Left ventricle myocardium inferior (tissue), 1 donor: ENCODE measurements around the gene TBC1D5. TPM values are rescaled to one million over a fixed set of nuclear protein-coding genes. Genes with fewer than 3 reads are reported as not detected.

Source experiments
- DNase-seq: peaks from one replicate; pipeline ENCODE4 v3.0.0-alpha.2; 2020
- H3K27ac ChIP-seq: fragments of 200-600 bp; replicated peaks from 2 replicates; pipeline ENCODE4 v1.8.0; 2021
- H3K27me3 ChIP-seq: fragments of 200-600 bp; 2 replicates; pipeline ENCODE4 v1.8.0; 2021; ENCODE audit warnings: low read depth
- H3K36me3 ChIP-seq: fragments of 200-600 bp; 2 replicates; pipeline ENCODE4 v1.8.0; 2021
- H3K4me1 ChIP-seq: fragments of 200-600 bp; 2 replicates; pipeline ENCODE4 v1.8.0; 2021
- H3K4me3 ChIP-seq: fragments of 200-600 bp; 2 replicates; pipeline ENCODE4 v1.8.0; 2021; ENCODE audit warnings: mild to moderate bottlenecking, moderate library complexity
- H3K9me3 ChIP-seq: fragments of 200-600 bp; replicated peaks from 2 replicates; pipeline ENCODE4 v1.8.0; 2021
- CTCF ChIP-seq: fragments of 200-600 bp; IDR thresholded peaks from 2 replicates; pipeline ENCODE4 v1.8.0; 2021; ENCODE audit warnings: antibody characterized with exemption, mild to moderate bottlenecking, borderline replicate concordance
- intact Hi-C: fragments of 100-400 bp; cut with micrococcal nuclease; formaldehyde crosslinking; loops from one replicate; pipeline ENCODE4 v1.11.0; 2022
- total RNA-seq: library from RNA; stranded (reverse); fragmentation: NEBNext Ultra II Directional; extraction: Animal tissue kit (Norgen Biotek cat#: 25700); gene quantifications from one replicate; pipeline ENCODE4 v1.2.1, GENCODE V29; 2021
- donor health status: DM: no; HTN: yes; CAD: no; lungs with severe emphysema.

The TBC1D5 gene
- total RNA-seq, 1 donor from 2014 or later = 26.9 TPM

GRCh38 chr3:17589888-17590287 is 152.5 kb downstream of the TBC1D5 start:
- TF ChIP-seq CTCF = no peak

GRCh38 chr3:17588422-17588821 is 154.0 kb downstream of the TBC1D5 start:
- Histone ChIP-seq H3K36me3 (peaks cover 17% of the 10 kb centered on the region), H3K27me3 (no peaks in the 10 kb centered on the region), H3K9me3 (peaks cover 30% of the 10 kb centered on the region), H3K4me1 (peaks cover 6% of the 10 kb centered on the region), H3K27ac (no peak overlapping the region), H3K4me3 (no peak overlapping the region)
- TF ChIP-seq CTCF = no peak
- intact Hi-C loops = no loop called here
- DNase-seq = no peak

More at GRCh38 chr3:17589888-17590287, 152.5 kb downstream of the TBC1D5 start:
- intact Hi-C loops = no loop called here
- no peak overlapping the region for H3K4me3 ChIP-seq
- no peak for DNase-seq
- H3K36me3 ChIP-seq = peaks cover 17% of the 10 kb centered on the region
- no peaks in the 10 kb centered on the region for H3K27me3 ChIP-seq
- no peak overlapping the region for H3K27ac ChIP-seq
- H3K4me1 ChIP-seq = peaks cover 6% of the 10 kb centered on the region
- peaks cover 30% of the 10 kb centered on the region for H3K9me3 ChIP-seq

GRCh38 chr3:17585394-17586325 is 156.8 kb downstream of the TBC1D5 start:
- no peak for DNase-seq
- no peak overlapping the region for H3K4me3 ChIP-seq
- peaks cover 16% of the 10 kb centered on the region for H3K9me3 ChIP-seq
- no peak for TF ChIP-seq CTCF
- H3K27ac ChIP-seq = no peak overlapping the region
- H3K4me1 ChIP-seq = peaks cover 6% of the 10 kb centered on the region
- H3K27me3 ChIP-seq = no peaks in the 10 kb centered on the region
- peaks cover 8% of the 10 kb centered on the region for H3K36me3 ChIP-seq
- intact Hi-C loops = no loop called here

GRCh38 chr3:17584066-17584465 is 158.4 kb downstream of the TBC1D5 start:
- peaks cover 14% of the 10 kb centered on the region for H3K4me1 ChIP-seq
- H3K27me3 ChIP-seq = no peaks in the 10 kb centered on the region
- peaks cover under 1% of the 10 kb centered on the region for H3K9me3 ChIP-seq
- no peaks in the 10 kb centered on the region for H3K36me3 ChIP-seq
- no peak overlapping the region for H3K4me3 ChIP-seq
- no peak for DNase-seq
- intact Hi-C loops = no loop called here
- TF ChIP-seq CTCF = no peak
- no peak overlapping the region for H3K27ac ChIP-seq

DNA sequence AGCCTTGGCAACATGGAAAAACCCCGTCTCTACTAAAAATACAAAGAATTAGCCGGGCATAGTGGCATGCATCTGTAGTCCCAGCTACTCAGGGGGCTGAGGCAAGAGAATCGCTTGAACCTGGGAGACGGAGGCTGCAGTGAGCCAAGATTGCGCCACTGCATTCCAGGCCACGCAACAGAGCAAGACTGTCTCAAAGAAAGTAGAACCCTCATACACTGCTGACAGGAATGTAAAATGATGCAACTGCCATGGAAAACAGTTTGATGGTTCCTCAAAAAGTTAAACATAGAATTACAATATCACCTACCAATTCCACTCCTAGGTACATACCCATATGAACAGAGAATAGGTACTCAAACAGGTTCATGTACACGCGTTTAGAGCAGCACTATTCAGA is 158.9 kb downstream of the TBC1D5 start:
- Histone ChIP-seq H3K27me3 (no peaks in the 10 kb centered on the region), H3K27ac (no peak overlapping the region), H3K4me3 (no peak overlapping the region), H3K4me1 (peaks cover 16% of the 10 kb centered on the region), H3K36me3 (no peaks in the 10 kb centered on the region), H3K9me3 (no peaks in the 10 kb centered on the region)
- TF ChIP-seq CTCF = no peak
- intact Hi-C loops = no loop called here
- no peak for DNase-seq
